ENCODE measurements around the gene PIN4.
A peak's percentile ranks its signal among the peaks of the same experiment; 100 is the strongest.
"Not testable (repeated sequence)": the region's sequence is repeated elsewhere in the genome, so short reads cannot be mapped to it uniquely, and the experiment has no call there.

Gene PIN4

DNA sequence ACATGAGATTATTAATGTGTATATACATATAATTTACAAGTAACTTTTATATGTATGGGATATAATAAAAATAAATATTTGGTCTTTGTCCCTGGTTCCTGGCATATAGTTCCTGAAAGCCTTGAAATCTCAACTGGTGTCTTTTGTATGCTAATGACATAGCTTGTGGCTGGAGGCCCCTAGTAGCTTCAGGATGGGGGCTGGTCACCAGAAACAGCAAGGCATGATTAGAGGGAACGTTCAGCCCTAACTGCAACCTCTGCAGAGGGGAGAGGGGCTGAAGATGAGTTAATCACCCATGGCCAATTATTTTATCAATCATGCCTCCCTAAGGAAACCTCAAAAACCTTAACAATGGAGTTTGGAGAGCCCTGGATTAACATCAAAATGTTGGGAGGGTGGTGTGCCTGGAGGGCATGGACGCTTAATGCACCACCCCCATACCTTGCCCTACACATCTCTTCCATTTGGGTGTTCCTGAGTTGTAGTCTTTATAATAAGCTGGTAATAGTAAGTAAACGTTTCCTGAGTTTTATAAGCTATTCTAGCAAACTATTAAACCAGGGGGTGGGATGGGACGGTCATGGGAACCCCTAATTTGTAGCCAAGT is 21.3 kb downstream of the PIN4 start:
- DNase-seq (ENCODE audit: low spot score), result no peak

DNA sequence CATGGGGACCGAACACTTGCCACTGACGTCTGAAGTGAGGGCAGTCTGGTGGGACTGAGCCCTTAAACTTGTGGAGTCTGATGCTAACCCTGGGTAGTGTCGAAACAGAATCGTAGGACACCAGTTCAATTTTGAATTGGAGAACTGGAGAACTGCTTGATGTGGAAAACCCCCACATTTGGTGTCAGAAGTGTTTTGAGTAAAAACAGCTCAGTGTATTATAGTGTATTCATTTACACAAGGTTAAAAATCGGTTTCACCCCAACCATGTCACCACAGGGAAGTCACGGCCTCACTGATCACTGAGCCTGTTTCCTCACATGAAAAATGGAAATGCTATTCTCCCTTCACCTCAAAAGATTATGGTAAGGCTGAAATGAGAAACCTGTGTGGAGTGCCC is 21.9 kb downstream of the PIN4 start:
- no peak for DNase-seq (ENCODE audit: low spot score)

DNA sequence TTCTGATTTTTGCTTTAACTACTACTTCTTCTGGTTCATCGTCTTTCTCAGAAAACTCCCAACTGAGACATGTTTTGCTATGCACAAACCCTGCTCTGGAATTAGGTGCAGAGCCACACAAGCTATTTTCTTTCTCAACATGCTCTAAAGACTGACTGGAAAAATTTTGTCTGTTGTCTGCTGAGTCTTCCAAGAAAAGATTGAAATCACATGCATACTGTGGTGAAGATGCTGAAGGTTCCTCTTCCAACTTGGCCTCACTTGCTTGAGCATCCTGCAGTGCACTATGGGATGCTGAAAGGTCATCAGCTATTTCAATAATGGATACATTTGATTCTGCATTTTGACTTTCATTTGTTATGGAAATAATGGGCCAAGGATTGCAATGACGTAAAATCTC is 24.1 kb downstream of the PIN4 start:
- no peak for DNase-seq (ENCODE audit: low spot score)

DNA sequence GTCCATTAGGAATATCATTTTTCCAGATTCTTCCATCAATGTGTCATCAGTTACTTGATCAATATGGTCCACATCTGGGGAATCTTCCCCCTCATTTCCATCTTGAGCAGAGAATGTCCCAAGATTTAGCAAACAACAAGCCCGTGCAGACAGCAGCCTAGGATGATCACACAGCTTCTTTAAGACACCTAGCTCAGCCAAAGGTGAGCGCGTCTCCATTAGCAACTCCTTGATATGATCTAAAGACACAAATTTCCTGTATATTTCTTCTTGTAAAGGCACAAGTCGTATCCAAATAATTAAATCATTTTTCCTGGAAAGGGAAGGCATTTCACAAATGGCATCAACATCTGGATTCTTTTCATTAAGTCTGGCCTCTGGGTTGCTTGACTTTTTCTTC is 25.8 kb downstream of the PIN4 start:
- no peak for DNase-seq (ENCODE audit: low spot score)

DNA sequence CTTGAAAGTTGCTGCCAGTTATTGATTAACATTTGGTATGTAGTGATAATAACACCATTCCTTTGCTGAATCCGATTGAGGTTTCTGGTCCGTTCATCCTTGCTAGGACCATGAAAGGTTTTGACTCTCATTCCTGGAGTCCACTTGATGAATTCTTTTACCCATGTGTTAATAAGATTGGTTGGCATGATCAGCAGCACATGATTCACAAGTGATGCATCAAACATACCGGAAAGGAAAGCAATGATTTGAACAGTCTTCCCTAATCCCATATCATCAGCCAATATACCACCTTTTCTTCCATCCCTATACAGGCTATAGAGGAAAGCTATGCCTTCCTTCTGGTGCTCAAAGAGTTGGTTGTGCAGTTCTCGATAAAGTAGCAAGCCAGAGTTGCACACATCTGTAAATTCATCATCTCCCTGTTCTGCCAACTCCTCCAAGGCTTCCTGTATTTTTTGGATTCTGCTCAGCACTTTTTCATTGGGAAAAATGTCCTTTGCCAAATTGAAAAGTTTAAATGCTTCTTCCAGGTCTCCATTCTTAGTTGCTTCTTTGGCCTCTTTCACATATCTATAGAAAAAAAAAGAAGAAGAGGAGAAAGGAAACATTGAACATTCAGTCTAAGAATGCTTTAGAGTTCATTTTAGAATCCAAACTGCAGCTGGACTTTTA is 26.7 kb downstream of the PIN4 start:
- DNase-seq (ENCODE audit: low spot score), result no peak

DNA sequence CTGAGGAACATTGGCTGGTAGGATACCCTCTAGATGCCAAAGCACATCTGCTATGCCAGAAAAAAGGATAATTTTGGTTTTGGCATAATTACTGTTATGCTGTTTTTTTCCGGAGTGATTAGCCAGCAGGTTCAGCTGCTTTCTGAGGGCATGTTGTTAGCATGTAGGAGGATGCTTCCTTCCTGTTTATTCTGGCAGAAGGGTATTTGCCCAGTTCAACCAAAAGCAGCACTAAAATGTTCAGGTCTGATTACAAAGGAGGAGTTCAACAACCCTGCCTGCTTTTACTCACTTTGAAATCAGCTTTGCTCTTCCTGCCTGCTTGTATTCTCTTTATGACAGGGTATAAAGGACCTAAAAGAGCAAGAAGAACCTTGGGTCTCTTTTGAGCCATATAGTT is 35.4 kb downstream of the PIN4 start:
- no peak for DNase-seq (ENCODE audit: low spot score)

DNA sequence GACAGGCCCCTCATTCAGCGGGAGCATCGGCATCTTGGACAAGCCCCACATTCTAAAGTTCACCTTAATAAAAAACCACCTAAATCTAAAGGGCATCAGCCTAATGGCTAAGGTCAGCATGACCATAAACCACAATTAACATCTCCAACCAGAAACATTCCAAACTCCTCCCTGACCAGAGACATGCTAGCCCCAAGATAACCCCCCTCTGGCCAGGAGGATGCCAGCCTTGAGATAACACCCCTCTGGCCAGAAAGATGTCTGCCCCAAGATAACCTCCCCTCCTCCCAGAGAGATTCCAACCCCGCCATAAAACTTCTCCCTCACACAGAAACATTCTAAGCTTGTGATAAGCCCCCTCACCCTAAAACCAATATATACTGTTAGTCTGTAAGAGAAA is 38.8 kb downstream of the PIN4 start:
- not testable (repeated sequence) for DNase-seq (ENCODE audit: low spot score)

DNA sequence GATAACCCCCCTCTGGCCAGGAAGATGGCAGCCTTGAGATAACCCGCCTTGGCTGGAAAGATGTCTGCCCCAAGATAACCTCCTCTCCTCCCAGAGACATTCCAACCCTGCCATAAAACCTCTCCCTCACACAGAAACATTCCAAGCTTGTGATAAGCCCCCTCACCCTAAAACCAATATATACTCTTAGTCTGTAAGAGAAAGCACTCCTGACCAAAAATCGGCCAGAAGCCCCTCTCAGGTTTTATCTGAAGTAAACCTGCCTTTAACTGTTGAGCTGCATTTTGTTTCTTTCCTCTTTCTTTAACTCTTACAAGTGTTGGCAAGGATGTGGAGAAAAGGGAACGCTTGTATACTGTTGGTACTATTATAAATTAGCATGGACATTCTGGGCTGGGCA is 48.7 kb downstream of the PIN4 start:
- DNase-seq (ENCODE audit: low spot score), result no peak

DNA sequence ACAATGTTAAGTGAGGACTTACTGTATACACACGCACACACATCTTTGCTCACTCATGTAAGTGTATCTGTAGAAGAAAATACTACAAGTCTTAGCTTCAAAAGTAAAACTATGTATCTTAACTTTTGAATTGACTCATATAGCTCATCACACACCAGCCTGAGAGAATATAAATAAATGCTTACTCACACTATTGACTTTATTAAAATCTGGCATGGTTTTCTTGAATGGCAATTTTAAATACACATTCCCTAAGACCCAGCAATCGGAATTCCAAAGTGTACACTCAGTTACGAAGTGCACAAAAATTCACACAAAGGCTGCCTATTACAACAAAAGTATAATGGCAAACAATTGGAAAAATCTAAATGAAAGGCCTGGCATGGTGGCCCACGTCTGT is 55.3 kb downstream of the PIN4 start:
- no peak for DNase-seq (ENCODE audit: low spot score)

DNA sequence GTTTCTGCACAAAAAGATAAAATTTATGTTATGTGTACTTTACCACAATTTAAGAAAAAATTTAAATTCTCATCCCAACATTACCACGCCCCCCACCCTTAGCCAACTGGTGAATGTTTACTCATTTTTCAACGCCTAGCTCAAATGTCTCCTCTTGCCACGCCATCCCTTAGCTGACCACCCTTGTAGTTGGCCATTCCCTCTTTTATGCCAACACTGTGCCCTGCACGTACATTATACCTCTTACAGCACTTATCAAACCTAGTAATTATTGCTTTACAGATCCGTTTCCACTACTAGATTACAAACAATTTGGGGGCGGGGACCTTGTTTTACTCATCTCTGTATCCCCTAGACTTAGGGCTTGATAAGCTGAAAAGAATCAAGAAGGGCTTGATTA is 56.6 kb downstream of the PIN4 start:
- no peak for DNase-seq (ENCODE audit: low spot score)

DNA sequence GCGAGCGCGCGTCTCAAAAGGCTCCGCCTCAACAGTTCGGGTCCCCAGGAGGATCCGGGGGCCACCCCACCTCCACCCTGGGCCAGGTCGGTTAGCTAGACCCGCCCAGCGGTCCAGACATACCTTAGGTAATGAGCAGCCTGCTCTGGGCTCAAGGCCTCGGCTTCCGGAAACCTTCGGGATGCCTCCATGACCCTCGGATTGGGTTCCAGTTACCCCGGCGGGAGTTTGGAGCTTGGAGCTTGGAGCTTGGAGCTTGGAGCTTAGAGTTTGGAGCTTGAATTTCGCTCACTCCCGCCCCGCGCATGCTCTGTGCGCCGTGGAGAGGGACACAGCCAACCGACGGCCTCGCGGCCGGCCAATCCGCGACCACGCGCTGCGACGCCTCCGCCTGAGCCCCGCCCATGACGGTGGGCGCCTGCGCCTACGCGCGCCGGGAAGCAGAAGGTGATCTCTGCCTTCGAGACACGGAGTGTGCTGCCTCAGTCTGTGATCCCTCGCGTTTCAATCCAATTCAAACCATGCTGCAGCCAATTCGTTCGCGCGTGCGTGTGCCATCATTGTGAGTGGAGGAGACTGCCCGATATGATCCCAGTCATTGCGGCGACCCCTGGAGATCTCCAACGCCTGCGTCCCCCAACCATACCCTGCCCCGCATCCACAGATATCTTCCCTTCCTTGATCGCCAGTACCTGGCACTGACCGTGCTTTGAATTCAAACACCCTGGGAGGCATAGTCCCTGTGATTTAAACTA is 57.3 kb downstream of the PIN4 start, which contains the start of gene ERCC6L:
Gene ERCC6L (minus strand): TSS at position 307 of the 755 bp plus-strand sequence. CDS start 116 bp downstream, at position 191.
- DNase-seq (ENCODE audit: low spot score), result peak; percentile 76

DNA sequence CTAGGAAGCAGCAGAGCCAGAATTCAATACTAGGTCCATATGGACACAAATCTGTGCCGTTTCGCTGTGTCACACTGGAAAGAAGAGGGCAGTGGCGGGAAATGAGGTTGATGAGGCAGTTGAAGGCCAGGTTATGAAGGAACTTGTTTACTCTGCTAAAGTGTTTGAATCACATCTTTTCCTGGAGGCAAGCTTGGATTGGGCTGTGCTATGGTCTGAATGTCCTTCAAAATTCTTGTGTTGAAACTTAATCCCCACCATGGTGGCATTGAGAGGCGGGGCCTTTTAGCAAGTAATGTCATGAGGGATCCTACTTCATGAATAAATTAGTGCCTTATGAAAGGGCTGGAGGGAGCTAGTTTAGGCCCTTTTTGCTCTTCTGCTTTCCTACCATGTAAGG is 59.4 kb downstream of the PIN4 start:
- DNase-seq (ENCODE audit: low spot score), result no peak

DNA sequence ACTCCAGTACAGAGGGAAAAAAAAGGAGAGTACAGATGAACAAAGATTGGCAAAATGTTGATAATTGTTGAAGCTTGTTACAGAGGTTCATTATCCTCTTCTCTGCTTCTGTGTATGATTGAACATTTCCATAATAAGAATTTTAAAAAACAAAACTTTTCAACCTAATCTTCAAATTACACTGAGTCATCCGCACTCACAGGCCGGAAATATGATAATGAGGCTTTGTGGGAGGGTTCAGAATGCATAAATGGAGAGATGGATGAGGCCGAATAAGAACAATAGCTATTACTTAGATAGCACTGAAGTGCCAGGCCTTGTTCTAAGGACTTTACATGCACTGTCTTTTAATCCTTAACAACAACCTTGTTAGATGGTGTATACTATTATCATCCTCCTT is 61.9 kb downstream of the PIN4 start:
- DNase-seq (ENCODE audit: low spot score), result no peak

DNA sequence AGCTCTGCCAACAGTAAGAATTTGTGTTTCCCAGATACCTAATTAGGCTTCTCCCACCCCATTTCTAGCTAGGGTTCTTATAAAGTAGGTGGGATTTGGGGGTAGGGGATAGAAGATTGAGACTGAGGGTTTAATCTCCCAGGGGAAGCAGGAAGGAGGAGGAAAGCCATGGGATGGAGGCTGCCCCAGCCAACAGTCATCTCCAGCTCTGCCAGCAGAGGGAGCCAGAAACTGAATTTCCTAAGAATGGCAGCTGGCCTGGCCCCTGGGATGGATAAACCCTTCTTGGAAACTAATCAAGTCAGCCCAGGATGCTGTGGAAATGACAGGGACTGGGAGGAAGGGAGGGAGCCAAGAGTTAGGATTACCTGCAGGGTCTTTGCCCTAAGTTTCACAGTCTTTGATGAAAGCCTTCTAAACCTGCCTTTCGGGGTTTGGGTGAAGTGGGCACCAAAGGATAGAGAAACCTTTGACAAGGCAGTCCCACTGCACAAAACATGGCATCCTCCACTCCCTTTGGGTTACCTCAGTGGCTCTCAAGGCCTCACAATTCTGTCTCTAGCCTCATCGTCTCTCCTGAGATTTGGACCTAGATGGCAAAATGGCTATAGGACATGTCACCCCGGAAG is 64.0 kb downstream of the PIN4 start:
- peak; percentile 41 for DNase-seq (ENCODE audit: low spot score)

DNA sequence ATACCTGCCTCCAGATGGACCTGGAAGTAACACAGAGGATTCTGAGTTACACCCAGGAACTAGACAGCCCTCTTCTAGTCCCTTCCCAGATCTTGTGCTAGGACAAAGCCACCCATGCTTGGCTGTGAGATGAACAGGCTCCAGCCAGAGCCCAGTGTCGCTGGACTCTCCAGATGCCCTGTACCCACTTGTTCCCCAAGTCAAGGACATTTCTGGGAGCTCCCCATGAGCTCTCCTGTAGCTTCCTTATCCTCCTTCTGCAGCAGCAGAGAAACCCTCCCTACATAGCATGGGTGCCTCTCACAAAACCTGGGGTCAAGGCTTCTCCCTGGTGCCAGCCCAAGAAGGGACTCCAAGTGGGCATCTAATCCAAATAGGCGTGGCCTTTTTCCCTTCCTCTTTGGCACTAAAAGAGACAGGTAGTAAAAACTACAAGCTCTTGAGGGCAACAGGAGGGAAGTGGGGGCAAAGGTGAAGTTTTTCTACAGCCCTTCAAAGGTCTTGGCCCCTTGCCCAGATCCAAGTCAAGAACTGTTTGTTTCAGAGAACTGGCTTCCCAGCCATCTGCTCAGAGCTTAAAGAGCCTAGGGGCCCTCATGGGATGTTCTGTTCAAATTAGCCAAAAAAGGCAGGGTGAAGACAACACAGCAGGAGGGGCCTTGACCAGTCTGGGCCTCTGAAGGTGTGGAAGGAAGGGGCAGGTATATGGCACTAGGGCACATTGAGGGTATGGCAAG is 65.8 kb downstream of the PIN4 start:
- no peak for DNase-seq (ENCODE audit: low spot score)

All from hematopoietic multipotent progenitor cell treated with erythropoietin and hydrocortisone succinate and interleukin-3 and kit ligand, for 15 days (in vitro differentiated cells).